HG02678 (cell line): Measurements from ENCODE around the gene LGI4.

ENCODE experiments used
- ATAC-seq: cut with Tn5 transposase; IDR thresholded peaks from one replicate; pipeline ENCODE4 v1.9.1; 2021; ENCODE audit warnings: mild to moderate bottlenecking, moderate library complexity; ENCODE audit not compliant: unreplicated experiment

The LGI4 gene

DNA sequence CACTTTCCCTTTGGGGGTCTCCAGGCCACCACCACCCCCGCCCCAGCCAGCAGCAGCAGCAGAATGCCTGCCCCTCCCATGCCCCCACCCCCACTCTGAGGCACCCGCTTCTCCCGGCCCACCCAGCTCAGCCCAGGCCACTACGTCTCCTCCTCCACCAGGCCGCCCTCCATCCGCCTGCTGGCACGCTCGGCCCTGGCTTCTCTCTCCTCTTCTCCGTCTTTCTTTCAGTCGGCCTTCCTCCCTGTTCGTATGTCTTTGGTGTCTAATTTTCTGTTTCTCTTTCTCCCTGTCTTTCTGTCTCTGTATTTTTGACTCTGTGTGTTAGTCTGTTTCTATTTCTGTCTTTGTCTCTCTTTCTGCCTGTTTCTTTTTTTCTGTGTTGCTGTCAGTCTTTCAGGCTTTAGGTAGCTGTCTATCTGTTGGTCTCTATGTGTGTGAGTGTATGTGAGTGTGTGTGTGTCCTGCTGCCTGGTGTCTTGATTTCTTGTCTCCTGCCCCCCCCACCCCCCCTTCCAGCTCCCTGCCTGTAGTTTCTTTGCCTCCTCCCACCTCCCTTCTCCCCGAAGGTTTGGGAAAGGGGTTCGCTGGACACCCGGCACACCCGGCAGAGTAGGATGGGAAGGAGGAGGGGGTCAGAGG, at the start of gene LGI4:
LGI4 (minus strand) TSS at position 459 of the 642 bp plus-strand sequence; CDS start at position 80, 379 bp downstream.
- ATAC-seq: no peak

- ATAC-seq: no peak
Observed at GRCh38 chr19:35184267-35184666, 49.4 kb upstream of the LGI4 start.

DNA sequence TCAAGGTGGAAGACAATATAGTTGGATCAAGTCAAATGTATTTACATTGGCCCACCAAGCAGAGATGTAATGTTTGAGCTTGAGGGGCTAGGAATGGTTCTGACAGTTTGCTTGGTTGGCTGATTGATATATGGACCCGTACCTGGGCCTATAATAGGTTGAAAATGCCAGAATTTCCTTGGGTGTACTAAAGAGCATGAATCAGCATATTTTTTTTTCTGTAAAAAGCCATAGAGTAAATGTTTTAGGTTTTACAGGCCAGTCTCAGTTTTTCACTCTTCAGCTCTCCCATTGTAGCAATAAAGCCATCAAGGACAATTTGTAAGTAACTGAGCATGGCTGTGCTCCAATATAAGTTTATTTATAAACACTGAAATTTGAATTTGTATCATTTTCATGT, 46.5 kb upstream of the LGI4 start:
- no peak for ATAC-seq

DNA sequence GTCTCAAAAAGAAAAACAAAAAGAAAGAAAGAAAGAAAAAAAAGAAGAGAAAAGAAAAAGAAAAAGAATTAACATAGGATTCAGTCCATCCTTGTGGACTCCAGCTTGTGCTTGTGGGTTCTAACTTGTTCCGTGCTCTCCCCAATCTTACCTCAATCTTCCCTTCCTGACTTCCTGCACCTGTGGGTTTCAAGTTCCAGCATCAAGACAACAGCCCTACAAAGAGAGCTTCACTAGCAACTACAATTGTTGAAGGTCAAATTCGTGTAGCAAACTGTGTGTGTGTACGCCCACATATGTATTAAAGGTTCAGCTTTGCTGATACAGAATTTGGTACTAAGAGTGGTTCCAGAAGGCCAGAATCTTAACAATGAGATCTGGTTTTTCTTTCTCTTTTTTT, 45.0 kb upstream of the LGI4 start:
- no peak for ATAC-seq

GRCh38 chr19:35178701-35179100, 43.8 kb upstream of the LGI4 start:
- ATAC-seq: no peak

GRCh38 chr19:35177377-35178274, 42.8 kb upstream of the LGI4 start:
- no peak for ATAC-seq

- no peak for ATAC-seq
Observed at GRCh38 chr19:35176181-35176570, 41.3 kb upstream of the LGI4 start.

DNA sequence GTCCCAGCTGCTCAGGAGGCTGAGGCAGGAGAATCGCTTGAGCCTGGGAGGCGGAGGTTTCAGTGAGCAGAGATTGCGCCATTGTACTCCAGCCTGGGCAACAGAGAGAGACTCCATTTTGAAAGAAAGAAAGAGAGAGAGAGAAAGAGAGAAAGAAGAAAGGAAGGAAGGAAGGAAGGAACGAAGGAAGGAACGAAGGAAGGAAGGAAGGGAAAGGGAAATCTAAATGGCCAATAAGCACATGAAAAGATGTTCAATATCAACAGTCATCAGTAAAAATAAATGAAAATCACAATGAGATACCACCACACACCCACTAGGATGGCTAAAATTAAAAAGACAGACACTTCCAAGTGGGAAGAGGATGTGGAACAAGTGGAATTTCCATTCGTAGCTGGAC, 39.4 kb upstream of the LGI4 start:
- no peak for ATAC-seq

DNA sequence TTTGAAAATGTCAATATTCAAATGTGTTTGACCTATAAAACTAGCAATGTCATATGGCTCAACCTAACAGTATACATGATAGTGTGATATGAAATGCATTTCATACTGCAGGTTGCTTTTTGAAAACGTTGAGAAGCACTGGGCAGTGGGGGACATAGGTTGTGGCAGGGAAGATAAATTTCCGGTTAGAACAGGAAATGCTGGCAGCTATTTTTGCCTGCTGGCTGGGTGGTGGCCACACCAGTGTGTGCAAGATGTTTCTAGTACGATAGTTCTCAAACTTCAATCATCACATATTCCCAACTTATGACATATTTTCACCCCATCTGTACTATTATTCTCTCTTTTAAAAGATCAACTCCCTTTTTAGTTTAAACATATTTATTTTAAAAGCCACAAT, 36.9 kb upstream of the LGI4 start:
- no peak for ATAC-seq

DNA sequence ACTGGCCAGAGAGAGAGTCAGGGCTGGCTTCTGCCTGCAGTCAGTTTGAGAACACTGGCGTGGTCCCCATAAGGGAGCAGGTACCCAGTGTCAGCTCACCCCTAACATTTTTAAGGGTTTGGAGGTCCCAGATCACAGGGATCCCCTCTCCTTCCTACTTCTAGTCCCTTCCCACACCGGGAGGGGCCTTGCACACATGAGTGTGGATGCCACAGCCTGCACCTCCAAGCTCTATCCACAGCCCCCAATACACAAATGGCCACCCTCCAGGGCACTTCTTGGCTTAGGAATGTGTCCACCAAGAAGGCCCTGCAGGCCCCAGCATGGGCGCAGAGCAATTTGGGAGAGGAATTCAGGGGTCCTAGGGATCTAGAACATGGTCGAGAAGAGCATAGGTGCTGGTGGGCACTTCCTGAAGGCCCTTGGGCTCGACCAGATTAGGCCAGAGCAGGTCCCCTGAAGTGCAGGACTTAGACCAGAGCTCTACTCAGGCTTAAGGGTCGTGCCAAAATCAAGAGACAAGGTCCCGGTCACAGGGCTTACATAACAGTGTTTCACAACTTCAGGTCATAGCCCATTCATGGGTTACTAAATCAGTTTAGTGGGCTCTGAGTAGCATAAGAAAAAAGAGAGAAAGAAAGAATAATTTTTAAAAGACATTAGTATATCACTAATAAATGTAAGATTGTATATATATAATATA, 35.7 kb upstream of the LGI4 start:
- ATAC-seq: no peak

- no peak for ATAC-seq
Observed at GRCh38 chr19:35169221-35169995, 34.5 kb upstream of the LGI4 start.

- no peak for ATAC-seq
Observed at GRCh38 chr19:35168196-35168595, 33.3 kb upstream of the LGI4 start.

DNA sequence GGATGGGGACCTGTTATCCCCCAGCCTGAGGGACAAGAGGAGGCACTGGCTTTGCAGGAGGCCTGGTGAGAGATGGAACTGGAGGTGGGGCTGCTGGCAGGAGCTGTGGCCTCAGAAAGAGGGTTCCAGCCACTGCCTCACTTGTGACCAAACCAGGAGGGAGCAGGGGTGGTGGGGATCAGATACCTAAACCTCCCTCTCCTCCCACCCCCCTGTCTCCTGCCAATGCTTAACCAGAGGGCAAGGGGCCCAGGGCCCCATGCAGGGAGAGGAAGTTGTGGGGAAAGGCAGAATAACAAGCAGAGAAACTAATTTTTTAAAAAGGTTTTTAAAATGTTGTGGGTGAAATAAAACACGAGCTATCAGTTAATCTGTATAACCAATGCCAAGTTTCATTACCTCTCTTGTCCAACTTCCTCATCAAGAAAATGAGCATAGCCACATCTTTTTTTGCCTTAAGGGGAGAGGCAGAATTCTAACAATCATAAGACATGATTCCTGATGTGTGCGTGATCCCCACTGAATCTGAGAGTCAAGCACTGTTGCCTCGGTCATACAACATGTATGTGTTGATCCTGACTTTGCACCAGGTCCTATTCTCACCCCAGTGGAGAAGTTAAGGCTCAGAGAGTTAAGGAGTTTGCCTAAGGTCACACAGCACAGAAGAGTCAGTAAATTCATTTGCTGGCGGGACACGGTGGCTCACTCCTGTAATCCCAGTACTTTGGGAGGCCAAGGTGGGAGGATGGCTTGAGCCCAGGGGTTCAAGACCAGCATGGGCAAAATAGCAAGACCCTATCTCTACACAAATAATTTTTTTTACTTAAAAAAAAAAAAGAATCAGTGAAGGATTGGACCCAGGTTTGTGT, 32.6 kb upstream of the LGI4 start:
- no peak for ATAC-seq

DNA sequence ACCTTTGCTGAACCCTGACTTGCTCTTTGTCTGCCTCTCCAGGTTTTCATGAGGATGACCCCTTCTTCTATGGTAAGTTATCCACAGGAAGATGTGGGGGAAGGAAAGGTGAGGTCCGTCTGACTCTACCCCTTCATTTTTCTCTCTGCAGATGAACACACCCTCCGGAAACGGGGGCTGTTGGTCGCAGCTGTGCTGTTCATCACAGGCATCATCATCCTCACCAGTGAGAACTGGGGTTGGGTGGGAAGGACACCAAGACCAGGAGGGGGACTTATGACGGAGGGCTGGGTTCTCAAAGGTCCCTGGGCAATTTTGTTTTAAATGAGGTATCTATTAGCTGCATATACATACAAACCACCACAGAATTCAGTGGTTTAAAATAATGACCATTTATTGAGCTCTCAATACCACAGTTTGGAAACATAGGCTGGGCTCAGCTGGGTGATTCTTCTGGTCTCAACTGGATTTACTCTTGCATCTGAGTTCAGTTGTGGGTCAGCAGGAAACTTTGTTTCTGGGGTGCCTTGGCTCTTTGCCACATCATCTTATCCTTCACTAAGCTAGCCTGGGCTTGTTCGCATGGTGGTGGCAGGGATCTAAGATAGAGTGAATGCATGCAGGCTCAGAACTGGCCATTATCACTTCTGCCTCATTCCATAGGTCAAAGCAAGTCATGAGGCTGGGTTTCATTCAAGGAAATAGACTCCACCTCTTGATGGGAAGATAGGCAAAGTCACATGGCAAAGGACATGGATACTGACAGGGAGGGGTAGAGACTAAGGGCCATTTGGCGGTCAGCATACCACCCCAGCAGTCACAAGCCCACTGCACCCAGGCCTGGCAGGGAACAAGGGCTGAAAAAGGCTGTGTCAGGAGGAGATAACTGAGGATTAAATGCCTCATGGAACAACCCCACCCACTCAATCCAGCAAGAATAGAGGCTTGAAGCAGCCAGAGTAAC, 31.5 kb upstream of the LGI4 start:
- ATAC-seq: no peak

- ATAC-seq: no peak
Observed at GRCh38 chr19:35165200-35166058, 30.6 kb upstream of the LGI4 start.

DNA sequence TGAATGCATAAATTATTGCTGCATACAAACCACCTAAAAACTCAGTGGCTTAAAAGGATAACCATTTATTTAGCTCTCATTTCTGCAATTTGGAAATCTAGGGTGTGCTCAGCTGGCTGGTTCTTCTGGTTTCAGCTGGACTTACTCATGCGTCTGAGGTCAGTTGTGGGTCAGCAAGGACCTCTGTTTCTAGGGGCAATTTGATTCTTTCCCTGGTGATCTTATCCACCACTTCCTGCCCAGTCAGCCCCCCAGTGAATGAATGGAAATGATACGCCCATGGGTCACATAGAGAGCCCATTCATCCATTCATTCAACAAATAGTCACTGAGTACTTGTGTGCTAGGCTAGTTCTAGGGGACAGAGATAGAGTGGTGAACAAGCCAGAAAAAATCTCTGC, 29.6 kb upstream of the LGI4 start:
- ATAC-seq: no peak

GRCh38 chr19:35162471-35163326, 27.8 kb upstream of the LGI4 start:
- ATAC-seq: no peak
